ENCODE measurements around the gene KATNAL1. TPM values are rescaled to one million over a fixed set of nuclear protein-coding genes. Genes with fewer than 3 reads are reported as not detected.

Gene KATNAL1
- total RNA-seq, 1 donor = 15.9 TPM

- Histone ChIP-seq H4K20me1 (ENCODE audit: insufficient read depth, low read length) (no peaks in the 10 kb centered on the region), H3K4me3 (ENCODE audit: insufficient read depth, low read length) (no peak overlapping the region), H3K36me3 (ENCODE audit: insufficient read depth, low read length) (peaks cover 6% of the 10 kb centered on the region), H3K9me3 (ENCODE audit: low read depth, low read length) (no peaks in the 10 kb centered on the region), H3K79me2 (ENCODE audit: insufficient read depth, low read length) (peaks cover 19% of the 10 kb centered on the region), H3K27me3 (ENCODE audit: insufficient read depth, low read length) (no peaks in the 10 kb centered on the region), H3K4me1 (ENCODE audit: insufficient read depth, low read length) (no peaks in the 10 kb centered on the region), H2AFZ (ENCODE audit: low read length) (no peak overlapping the region), H3K4me2 (ENCODE audit: insufficient read depth, low read length) (no peak overlapping the region), H3K27ac (ENCODE audit: low read depth, low read length) (no peak overlapping the region)
- no peak for DNase-seq (ENCODE audit: insufficient read length, low spot score, missing footprints)
- no peak for TF ChIP-seq CTCF (IDR thresholded peaks at IDR 0.05; ENCODE audit: extremely low read depth, low read depth, low read length)
Observed at GRCh38 chr13:30257468-30258099, 49.8 kb downstream of the KATNAL1 start.

- Histone ChIP-seq H3K36me3 (ENCODE audit: insufficient read depth, low read length) (peaks cover 6% of the 10 kb centered on the region), H3K27ac (ENCODE audit: low read depth, low read length) (no peak overlapping the region), H3K27me3 (ENCODE audit: insufficient read depth, low read length) (no peaks in the 10 kb centered on the region), H2AFZ (ENCODE audit: low read length) (no peak overlapping the region), H3K4me3 (ENCODE audit: insufficient read depth, low read length) (no peak overlapping the region), H3K9me3 (ENCODE audit: low read depth, low read length) (no peaks in the 10 kb centered on the region), H3K79me2 (ENCODE audit: insufficient read depth, low read length) (peaks cover 19% of the 10 kb centered on the region), H3K4me1 (ENCODE audit: insufficient read depth, low read length) (no peaks in the 10 kb centered on the region), H4K20me1 (ENCODE audit: insufficient read depth, low read length) (no peaks in the 10 kb centered on the region), H3K4me2 (ENCODE audit: insufficient read depth, low read length) (no peak overlapping the region)
- no peak for DNase-seq (ENCODE audit: insufficient read length, low spot score, missing footprints)
- TF ChIP-seq CTCF (IDR thresholded peaks at IDR 0.05; ENCODE audit: extremely low read depth, low read depth, low read length) = no peak
Observed at GRCh38 chr13:30256713-30257467, 50.5 kb downstream of the KATNAL1 start.

GRCh38 chr13:30255696-30256095 is 51.7 kb downstream of the KATNAL1 start:
- no peaks in the 10 kb centered on the region for H4K20me1 ChIP-seq (ENCODE audit: insufficient read depth, low read length)
- TF ChIP-seq CTCF (IDR thresholded peaks at IDR 0.05; ENCODE audit: extremely low read depth, low read depth, low read length) = no peak
- no peak for DNase-seq (ENCODE audit: insufficient read length, low spot score, missing footprints)
- no peak overlapping the region for H3K4me2 ChIP-seq (ENCODE audit: insufficient read depth, low read length)
- H3K4me3 ChIP-seq (ENCODE audit: insufficient read depth, low read length) = no peak overlapping the region
- H3K36me3 ChIP-seq (ENCODE audit: insufficient read depth, low read length) = peaks cover 6% of the 10 kb centered on the region
- H3K27me3 ChIP-seq (ENCODE audit: insufficient read depth, low read length) = no peaks in the 10 kb centered on the region
- H3K27ac ChIP-seq (ENCODE audit: low read depth, low read length) = no peak overlapping the region
- no peaks in the 10 kb centered on the region for H3K4me1 ChIP-seq (ENCODE audit: insufficient read depth, low read length)
- no peaks in the 10 kb centered on the region for H3K9me3 ChIP-seq (ENCODE audit: low read depth, low read length)
- peaks cover 19% of the 10 kb centered on the region for H3K79me2 ChIP-seq (ENCODE audit: insufficient read depth, low read length)
- H2AFZ ChIP-seq (ENCODE audit: low read length) = no peak overlapping the region

- no peak overlapping the region for H2AFZ ChIP-seq (ENCODE audit: low read length)
- no peak for TF ChIP-seq CTCF (IDR thresholded peaks at IDR 0.05; ENCODE audit: extremely low read depth, low read depth, low read length)
- no peak overlapping the region for H3K4me2 ChIP-seq (ENCODE audit: insufficient read depth, low read length)
- no peak for DNase-seq (ENCODE audit: insufficient read length, low spot score, missing footprints)
- no peak overlapping the region for H3K4me3 ChIP-seq (ENCODE audit: insufficient read depth, low read length)
- peaks cover 6% of the 10 kb centered on the region for H3K36me3 ChIP-seq (ENCODE audit: insufficient read depth, low read length)
- no peaks in the 10 kb centered on the region for H3K27me3 ChIP-seq (ENCODE audit: insufficient read depth, low read length)
- H3K79me2 ChIP-seq (ENCODE audit: insufficient read depth, low read length) = peaks cover 14% of the 10 kb centered on the region
- no peaks in the 10 kb centered on the region for H4K20me1 ChIP-seq (ENCODE audit: insufficient read depth, low read length)
- no peaks in the 10 kb centered on the region for H3K9me3 ChIP-seq (ENCODE audit: low read depth, low read length)
- H3K27ac ChIP-seq (ENCODE audit: low read depth, low read length) = no peak overlapping the region
- H3K4me1 ChIP-seq (ENCODE audit: insufficient read depth, low read length) = no peaks in the 10 kb centered on the region
Observed at GRCh38 chr13:30253830-30254229, 53.5 kb downstream of the KATNAL1 start.

Measured in osteoblast (primary cell).